Fibroblast of mammary gland (primary cell): ENCODE measurements around the gene DNAH11.

Experiments used
- DNase-seq: peaks from one replicate; pipeline ENCODE4 v3.0.0-alpha.2; 2010; ENCODE audit warnings: low read depth
- H3K4me3 ChIP-seq: 2 replicates; pipeline ENCODE4 v1.5.1; 2011; ENCODE audit warnings: low read depth, mild to moderate bottlenecking, low read length, moderate library complexity; ENCODE audit not compliant: control insufficient read depth
- CTCF ChIP-seq: conservative IDR thresholded peaks from 2 replicates; pipeline ENCODE4 v1.5.1; 2011; ENCODE audit warnings: low read depth, low read length, inconsistent platforms; ENCODE audit not compliant: control insufficient read depth, insufficient read depth

Gene DNAH11

GRCh38 chr7:21771906-21772610 lies 229.2 kb downstream of the DNAH11 start:
- TF ChIP-seq CTCF: no peak
- no peak for DNase-seq
- no peak overlapping the region for H3K4me3 ChIP-seq

GRCh38 chr7:21773326-21773725 lies 230.5 kb downstream of the DNAH11 start:
- H3K4me3 ChIP-seq: no peak overlapping the region
- no peak for DNase-seq
- TF ChIP-seq CTCF: no peak

- DNase-seq: no peak
- no peak for TF ChIP-seq CTCF
Measured at GRCh38 chr7:21777921-21778320, 235.1 kb downstream of the DNAH11 start.

GRCh38 chr7:21778953-21779352 lies 236.1 kb downstream of the DNAH11 start:
- DNase-seq: no peak
- no peak for TF ChIP-seq CTCF
- H3K4me3 ChIP-seq: no peak overlapping the region

More at GRCh38 chr7:21777921-21778320, 235.1 kb downstream of the DNAH11 start:
- H3K4me3 ChIP-seq: no peak overlapping the region

- no peak for TF ChIP-seq CTCF
- no peak overlapping the region for H3K4me3 ChIP-seq
- no peak for DNase-seq
Measured at GRCh38 chr7:21782996-21783395, 240.2 kb downstream of the DNAH11 start.

- H3K4me3 ChIP-seq: no peak overlapping the region
- DNase-seq: no peak
- TF ChIP-seq CTCF: no peak
Measured at GRCh38 chr7:21784989-21785388, 242.2 kb downstream of the DNAH11 start.

- H3K4me3 ChIP-seq: no peak overlapping the region
- DNase-seq: no peak
- TF ChIP-seq CTCF: no peak
Measured at GRCh38 chr7:21805791-21806190, 263.0 kb downstream of the DNAH11 start.
